ENCODE results near the gene TRIM23.
A peak's percentile ranks its signal among the peaks of the same experiment; 100 is the strongest.
"Not testable (repeated sequence)": the region's sequence is repeated elsewhere in the genome, so short reads cannot be mapped to it uniquely, and the experiment has no call there.

TRIM23 gene

DNA sequence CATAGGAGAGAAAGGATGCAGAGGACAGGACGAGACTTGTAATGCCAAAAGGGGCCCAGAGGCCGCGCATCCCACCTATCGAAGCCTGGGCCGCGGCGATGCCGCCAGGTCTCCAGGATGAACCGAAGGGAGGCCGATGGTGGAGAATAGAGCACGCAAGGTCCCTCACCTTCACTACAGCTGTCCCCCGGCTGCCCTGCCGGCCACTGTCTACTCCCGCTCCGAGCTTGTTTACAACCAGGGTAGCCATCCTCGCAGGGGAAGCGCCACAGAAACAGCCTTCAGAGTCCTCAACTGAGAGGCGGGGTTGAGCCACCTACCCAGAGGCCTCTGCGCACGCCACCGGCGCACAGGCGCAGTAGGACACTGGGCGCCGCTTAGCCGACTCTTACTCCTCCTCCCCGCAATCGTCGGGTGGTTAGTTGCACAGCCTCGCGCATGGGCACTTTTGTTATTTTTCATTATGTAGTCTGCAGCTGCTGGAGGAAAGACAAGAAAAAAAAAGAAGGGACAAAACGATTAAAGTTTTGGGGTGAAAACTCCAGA, at the start of gene TRIM23:
TSS of gene TRIM23 (minus strand) at position 309 of the 546 bp plus-strand sequence. CDS start at position 250, 59 bp downstream.
- H3K27ac Mint-ChIP-seq, result peak within 1 kb of the TSS; percentile 96
- H3K4me1 Mint-ChIP-seq, result peaks cover 47% of the 10 kb centered on the region
- no peaks in the 10 kb centered on the region for H3K9me3 Mint-ChIP-seq
- H3K36me3 Mint-ChIP-seq, result no peaks in the 10 kb centered on the region
- H3K27me3 Mint-ChIP-seq, result no peaks in the 10 kb centered on the region
- peak within 1 kb of the TSS; percentile 96 for H3K4me3 Mint-ChIP-seq

DNA sequence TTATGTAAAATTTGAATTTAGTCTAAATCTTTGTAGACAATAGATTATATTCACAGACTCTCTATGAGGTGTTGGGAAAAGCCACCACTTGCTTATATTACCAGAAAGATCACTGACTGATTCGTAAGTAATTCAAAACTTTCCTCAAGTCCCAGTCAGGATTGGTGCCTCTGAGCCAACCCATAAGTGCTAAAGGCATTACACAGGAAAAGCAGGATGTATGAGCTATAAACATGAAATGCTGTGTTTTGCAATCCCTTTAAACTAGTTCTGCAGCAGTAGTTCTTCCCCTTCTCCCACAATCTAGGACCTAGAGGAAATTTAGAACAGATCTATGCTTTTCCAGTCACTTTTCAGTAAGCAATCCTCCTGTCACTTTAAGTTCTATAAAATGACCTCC, 48.7 kb upstream of the TRIM23 start:
- Mint-ChIP-seq H3K4me1 (peaks cover 31% of the 10 kb centered on the region), H3K4me3 (no peak overlapping the region), H3K36me3 (peaks cover 8% of the 10 kb centered on the region), H3K27me3 (no peaks in the 10 kb centered on the region), H3K9me3 (no peaks in the 10 kb centered on the region), H3K27ac (peak overlapping the region; percentile 37)

DNA sequence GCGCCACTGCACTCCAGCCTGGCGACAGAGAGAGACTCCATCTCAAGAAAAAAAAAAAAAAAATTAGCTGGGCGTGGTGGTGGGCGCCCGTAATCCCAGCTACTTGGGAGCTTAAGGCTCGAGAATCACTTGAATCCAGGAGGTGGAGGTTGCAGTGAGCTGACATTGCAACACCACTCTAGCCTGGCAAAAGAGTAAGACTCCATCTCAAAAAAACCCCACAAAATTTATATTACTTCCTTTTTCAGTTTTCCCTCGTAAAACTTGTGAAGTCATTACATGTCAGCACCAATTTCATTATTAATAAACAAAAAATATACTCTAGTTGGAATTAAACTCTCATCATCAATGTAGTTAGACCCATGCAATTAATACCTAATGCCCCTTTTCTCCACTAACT, 44.6 kb upstream of the TRIM23 start:
- Mint-ChIP-seq H3K36me3 (peaks cover 5% of the 10 kb centered on the region), H3K9me3 (no peaks in the 10 kb centered on the region)

DNA sequence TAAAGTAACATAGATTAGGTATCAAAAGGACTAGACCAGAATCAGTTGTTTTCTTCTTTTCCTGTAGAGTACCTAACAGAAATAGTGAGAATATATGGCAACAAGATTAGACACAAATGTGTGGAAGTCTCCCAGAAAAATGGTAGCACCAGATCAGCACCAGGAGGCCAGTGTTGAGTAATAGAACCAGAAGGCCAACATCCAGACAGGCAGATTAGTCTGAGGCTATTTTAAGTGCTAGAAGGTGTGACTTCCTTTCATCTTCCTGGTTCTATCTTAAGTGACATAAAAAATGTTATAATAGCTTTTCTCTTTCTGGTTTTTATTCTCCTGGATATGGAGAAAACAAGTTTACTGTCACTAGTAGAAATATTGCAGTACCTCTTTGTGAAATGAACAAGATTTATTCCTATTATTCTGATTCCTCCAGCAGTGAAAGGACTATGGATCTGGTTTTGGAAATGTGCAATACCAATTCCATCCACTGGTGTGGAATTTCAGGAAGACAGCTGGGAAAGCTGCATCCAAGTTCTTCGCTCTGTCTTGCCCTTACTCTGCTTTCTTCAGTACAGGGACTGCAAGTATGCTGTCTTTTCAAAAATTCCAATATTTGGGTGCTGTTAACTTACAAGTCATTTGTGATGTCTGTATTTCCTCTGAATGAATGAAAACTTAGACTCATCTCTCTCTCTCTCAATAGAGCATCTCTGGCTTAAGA, 39.8 kb upstream of the TRIM23 start:
- Mint-ChIP-seq H3K27ac (peak overlapping the region; percentile 56), H3K36me3 (peaks cover 9% of the 10 kb centered on the region)

More for the DNA sequence above, 44.6 kb upstream of the TRIM23 start:
- no peak overlapping the region for H3K4me3 Mint-ChIP-seq
- H3K27ac Mint-ChIP-seq, result no peak overlapping the region
- H3K27me3 Mint-ChIP-seq, result no peaks in the 10 kb centered on the region
- H3K4me1 Mint-ChIP-seq, result peaks cover 5% of the 10 kb centered on the region

DNA sequence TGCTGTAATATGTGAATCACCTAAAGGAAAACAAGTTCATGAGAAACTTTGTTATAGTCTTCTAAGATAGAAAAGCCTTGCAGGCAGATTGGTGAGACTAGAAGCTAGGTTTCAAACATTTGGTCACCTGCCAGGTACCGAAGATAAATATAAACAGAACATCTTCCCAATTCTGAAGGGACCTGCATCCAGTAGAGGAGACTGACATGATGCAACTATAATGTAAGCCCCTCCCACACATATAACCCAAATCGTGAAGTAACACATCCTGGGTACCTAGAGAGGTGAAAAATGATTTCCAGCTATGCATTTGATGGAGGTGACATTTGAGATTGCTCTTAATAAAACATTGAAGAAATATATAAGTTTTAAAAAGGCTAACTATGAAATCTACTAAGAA, 30.6 kb upstream of the TRIM23 start:
- peaks cover 12% of the 10 kb centered on the region for H3K36me3 Mint-ChIP-seq
- no peaks in the 10 kb centered on the region for H3K9me3 Mint-ChIP-seq
- H3K27ac Mint-ChIP-seq, result no peak overlapping the region
- H3K4me1 Mint-ChIP-seq, result no peaks in the 10 kb centered on the region
- no peaks in the 10 kb centered on the region for H3K27me3 Mint-ChIP-seq
- H3K4me3 Mint-ChIP-seq, result no peak overlapping the region

More for the DNA sequence above, 39.8 kb upstream of the TRIM23 start:
- no peaks in the 10 kb centered on the region for H3K9me3 Mint-ChIP-seq
- peaks cover 5% of the 10 kb centered on the region for H3K4me1 Mint-ChIP-seq
- no peak overlapping the region for H3K4me3 Mint-ChIP-seq
- no peaks in the 10 kb centered on the region for H3K27me3 Mint-ChIP-seq

DNA sequence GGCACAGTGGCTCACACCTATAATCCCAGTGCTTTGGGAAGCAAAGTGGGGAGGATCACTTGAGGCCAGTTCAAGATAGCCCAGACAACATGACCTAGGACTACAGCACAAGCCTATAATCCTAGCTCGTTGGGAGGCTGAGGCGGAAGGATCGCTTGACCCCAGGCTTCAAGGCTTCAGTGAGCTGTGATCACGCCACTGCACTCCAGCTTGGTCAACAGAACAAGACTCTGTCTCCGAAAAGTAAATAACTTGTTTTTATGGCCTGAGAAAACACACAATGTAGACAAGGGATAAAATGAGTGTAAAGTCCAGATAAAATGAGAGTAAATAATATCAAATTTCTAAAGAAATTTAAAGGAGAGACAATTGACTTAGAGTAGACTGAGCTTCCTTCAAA, 27.0 kb upstream of the TRIM23 start:
- Mint-ChIP-seq H3K27ac (no peak overlapping the region), H3K4me1 (no peaks in the 10 kb centered on the region), H3K4me3 (no peak overlapping the region), H3K9me3 (no peaks in the 10 kb centered on the region), H3K27me3 (no peaks in the 10 kb centered on the region), H3K36me3 (peaks cover 9% of the 10 kb centered on the region)

DNA sequence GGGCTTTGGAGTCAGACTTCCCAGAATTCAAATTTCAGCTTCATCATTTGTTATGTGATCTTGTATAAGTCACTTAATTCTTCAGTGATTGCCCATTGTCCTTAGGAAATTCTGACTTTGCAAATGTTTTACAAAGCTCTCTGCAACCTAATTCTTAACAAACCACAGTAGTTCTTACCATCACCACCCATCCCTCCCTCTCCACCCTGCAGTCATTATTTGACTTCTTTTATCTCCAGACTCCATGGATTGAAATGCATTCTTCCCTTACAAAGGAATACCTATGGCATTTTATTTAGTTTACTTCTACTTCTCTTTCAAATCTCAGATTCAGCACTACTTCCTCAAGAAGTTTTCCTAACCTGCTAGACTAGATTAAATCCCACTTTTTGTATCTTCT, 23.8 kb upstream of the TRIM23 start:
- no peaks in the 10 kb centered on the region for H3K9me3 Mint-ChIP-seq
- peaks cover 5% of the 10 kb centered on the region for H3K36me3 Mint-ChIP-seq
- H3K4me3 Mint-ChIP-seq, result no peak overlapping the region
- H3K4me1 Mint-ChIP-seq, result no peaks in the 10 kb centered on the region
- no peaks in the 10 kb centered on the region for H3K27me3 Mint-ChIP-seq
- H3K27ac Mint-ChIP-seq, result peak overlapping the region; percentile 25

DNA sequence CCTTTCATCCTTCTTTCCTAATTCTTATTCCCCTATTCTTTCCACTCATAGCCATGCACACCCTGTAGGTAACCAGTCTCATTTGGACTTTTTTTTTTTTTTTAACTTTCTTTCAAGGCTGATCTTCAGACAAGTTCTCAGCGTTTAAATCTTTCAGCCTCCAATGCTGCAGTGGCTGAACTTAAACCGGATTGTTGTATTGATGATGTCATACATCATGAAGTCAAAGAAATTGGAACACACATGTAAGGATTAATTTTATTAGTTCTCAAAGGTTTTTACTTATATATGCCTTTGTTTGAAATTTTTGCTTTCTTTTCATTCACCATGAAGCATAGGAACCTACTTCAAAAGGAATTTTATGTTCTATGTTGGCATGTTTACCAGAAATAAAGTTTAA, 22.8 kb upstream of the TRIM23 start:
- Mint-ChIP-seq H3K27me3 (no peaks in the 10 kb centered on the region), H3K4me1 (no peaks in the 10 kb centered on the region), H3K4me3 (no peak overlapping the region), H3K27ac (no peak overlapping the region), H3K9me3 (no peaks in the 10 kb centered on the region), H3K36me3 (peaks cover 3% of the 10 kb centered on the region)

DNA sequence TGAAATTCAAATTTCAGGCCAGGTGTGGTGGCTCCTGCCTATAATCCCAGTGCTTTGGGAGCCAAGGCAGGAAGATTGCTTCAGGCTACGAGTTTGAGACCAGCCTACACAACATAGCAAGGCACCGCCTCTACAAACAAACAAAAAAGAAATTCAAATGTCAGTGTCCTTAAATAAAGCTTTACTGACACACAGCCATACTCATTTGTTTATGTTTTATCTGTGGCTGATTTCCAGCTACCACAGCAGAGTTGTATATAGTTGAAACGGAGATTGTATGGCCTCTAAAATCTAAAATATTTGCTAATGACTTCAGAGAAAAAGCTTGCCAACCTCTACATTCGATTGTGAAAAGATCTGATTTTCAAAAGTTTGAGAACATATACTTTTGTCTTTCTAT, 16.1 kb upstream of the TRIM23 start:
- no peak overlapping the region for H3K27ac Mint-ChIP-seq
- no peaks in the 10 kb centered on the region for H3K9me3 Mint-ChIP-seq
- H3K27me3 Mint-ChIP-seq, result no peaks in the 10 kb centered on the region
- no peak overlapping the region for H3K4me3 Mint-ChIP-seq
- peaks cover 13% of the 10 kb centered on the region for H3K36me3 Mint-ChIP-seq
- no peaks in the 10 kb centered on the region for H3K4me1 Mint-ChIP-seq

DNA sequence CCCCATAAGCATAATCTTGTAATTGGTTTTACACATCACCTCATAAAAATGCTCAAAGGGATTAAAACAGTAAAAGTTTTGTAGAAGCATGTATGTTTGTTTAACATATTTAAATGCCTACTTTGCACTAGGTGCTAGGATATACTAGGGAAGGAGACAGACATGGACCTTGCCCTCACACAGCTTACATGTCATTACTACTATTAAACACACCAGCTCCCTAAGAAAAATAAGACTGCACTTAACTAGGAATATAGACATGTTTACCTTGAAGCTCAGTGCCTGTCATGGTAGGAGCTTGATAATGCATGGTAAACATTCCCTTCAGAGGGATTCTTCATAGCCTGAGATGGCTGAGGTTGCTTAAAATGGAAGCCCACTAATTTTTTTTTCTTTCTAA, 6.8 kb upstream of the TRIM23 start:
- Mint-ChIP-seq H3K9me3 (no peaks in the 10 kb centered on the region), H3K27me3 (no peaks in the 10 kb centered on the region), H3K4me3 (no peak overlapping the region), H3K27ac (no peak overlapping the region), H3K4me1 (peaks cover 31% of the 10 kb centered on the region), H3K36me3 (peaks cover 1% of the 10 kb centered on the region)

DNA sequence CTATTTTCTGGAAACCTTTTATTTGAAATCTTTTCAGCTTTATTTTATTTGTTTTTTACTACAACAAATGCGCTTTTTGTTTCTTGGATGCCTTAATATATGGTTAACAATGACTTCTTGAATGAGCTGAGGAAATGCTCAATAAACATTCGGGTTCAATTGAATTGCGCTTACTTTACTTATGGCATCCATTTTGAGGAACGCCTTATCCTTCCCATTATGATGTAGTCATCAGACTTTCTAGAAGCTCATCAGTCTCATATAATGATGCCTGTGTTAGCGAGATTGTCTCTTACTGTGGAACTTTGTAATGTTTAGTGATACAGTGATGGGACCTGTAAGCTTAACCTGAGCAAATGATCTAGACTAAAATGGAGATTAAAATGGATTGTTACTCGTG, 1.6 kb upstream of the TRIM23 start:
- no peaks in the 10 kb centered on the region for H3K36me3 Mint-ChIP-seq
- no peaks in the 10 kb centered on the region for H3K9me3 Mint-ChIP-seq
- H3K4me3 Mint-ChIP-seq, result peak overlapping the region; percentile 96
- H3K27ac Mint-ChIP-seq, result peak overlapping the region; percentile 42
- no peaks in the 10 kb centered on the region for H3K27me3 Mint-ChIP-seq
- H3K4me1 Mint-ChIP-seq, result peaks cover 41% of the 10 kb centered on the region

DNA sequence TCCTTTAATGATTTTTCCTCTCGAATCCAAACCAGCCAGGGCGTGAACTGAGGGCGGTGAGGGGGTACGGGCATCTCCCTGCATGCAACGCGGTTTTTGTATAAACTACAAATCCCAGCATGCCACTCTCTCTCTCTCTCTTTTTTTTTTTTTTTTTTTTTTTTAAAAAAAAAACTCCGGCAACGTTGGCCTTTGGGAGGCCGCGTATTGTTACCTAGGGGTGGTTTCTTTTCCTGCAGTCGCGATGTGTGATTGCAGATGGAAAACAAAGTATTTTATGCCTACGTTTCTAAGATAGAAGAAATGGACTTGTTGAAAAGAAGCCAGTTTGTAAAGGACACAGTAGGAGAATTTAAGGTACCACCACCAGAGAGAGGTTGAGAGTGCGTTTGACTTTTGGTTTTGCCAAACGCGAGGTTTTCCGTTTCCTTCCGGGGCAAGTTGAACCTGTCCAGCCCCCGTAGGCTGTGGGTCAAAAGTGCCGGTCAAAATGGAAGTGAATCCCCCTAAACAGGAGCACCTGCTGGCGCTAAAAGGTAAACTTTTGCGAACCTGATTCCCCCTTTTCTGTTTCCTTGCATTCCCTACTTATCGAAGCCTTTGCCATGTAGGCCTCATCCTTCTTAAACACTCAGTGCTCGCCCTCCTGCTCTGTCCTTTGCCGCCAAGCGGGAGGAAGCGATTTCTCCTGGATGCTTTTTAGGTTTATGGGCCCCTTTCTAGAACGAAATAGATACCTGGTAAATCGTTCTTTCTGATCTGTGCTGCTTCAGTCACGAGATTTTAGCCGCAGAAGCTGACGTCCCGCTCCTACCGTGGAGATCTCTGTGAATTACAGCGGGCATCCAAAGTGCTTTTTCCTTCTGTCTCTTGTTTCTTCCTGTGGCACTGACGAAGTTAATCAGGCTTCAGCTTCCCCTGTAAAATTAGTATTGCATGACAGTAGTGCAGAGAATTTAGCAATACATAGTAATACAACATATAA, 730 bp upstream of the TRIM23 start, which contains the start of the genes SHLD3 and TRAPPC13:
TSS of gene SHLD3 (plus strand) at position 457 of the 985 bp plus-strand sequence. CDS start 4,561 bp downstream, outside the sequence.
TSS of gene TRAPPC13 (plus strand) at position 457 of the 985 bp plus-strand sequence. CDS start at position 491, 34 bp downstream.
- Mint-ChIP-seq H3K27ac (peak within 1 kb of the TSS; percentile 96), H3K4me3 (peak within 1 kb of the TSS; percentile 96), H3K27me3 (no peaks in the 10 kb centered on the region), H3K9me3 (no peaks in the 10 kb centered on the region), H3K36me3 (no peaks in the 10 kb centered on the region), H3K4me1 (peaks cover 46% of the 10 kb centered on the region)

DNA sequence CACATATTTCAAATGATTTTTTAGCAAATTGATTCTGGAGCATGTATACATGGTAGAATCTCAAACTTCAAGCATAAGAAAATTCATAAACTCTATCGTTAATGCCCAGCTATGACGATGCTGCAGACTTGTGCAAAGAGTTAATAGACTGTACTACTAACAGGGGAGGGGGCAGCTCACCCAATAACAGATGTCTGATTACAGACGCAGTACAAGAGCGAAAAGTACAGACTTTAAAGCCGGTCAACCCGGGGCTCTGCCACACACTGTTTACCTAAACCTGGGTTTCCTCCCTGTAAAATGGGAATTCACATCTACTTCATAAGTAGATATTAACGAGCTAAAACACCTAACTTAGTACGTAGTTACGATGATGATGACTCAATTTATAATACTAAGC, 651 bp downstream of the TRIM23 start:
- Mint-ChIP-seq H3K9me3 (no peaks in the 10 kb centered on the region), H3K36me3 (no peaks in the 10 kb centered on the region), H3K4me1 (peaks cover 53% of the 10 kb centered on the region), H3K4me3 (peak overlapping the region; percentile 96), H3K27me3 (no peaks in the 10 kb centered on the region), H3K27ac (peak overlapping the region; percentile 96)

DNA sequence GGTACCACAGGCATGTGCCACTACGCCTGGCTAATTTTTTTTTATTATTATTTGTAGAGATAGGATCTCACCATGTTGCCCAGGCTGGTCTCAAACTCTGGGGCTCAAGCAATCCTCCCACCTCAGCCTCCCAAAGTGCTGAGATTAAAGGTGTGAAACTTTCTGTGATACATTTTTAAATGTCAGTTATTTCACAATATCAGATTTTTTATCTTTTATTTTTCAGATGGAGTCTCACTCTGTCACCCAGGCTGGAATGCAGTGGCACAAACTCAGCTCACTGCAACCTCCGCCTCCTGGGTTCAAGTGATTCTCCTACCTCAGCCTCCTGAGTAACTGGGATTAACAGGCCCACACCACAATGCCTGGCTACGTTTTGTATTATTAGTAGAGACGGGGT, 2.2 kb downstream of the TRIM23 start:
- H3K4me1 Mint-ChIP-seq, result peaks cover 56% of the 10 kb centered on the region
- H3K4me3 Mint-ChIP-seq, result peak overlapping the region; percentile 96
- H3K36me3 Mint-ChIP-seq, H3K9me3 Mint-ChIP-seq, H3K27ac Mint-ChIP-seq, H3K27me3 Mint-ChIP-seq: not testable (repeated sequence)

DNA sequence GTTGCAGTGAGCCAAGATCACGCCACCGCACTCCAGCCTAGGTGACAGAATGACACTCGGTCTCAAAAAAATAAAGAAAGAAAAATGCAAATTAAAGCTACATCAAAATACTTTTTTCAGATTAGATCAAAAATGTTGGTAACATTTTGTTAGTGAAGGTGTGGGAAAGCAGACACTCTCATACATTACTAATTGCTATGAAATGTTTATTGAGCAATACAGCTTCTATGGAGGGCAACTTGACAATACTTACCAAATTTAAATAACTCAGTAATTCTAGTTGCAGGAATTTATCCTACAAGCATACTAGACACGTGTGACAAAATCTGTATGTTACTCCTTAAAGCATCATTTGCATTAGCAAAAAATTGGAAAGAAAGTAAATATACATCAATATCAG, 4.1 kb downstream of the TRIM23 start:
- H3K27me3 Mint-ChIP-seq, result no peaks in the 10 kb centered on the region
- H3K27ac Mint-ChIP-seq, result no peak overlapping the region
- peaks cover 2% of the 10 kb centered on the region for H3K36me3 Mint-ChIP-seq
- H3K9me3 Mint-ChIP-seq, result no peaks in the 10 kb centered on the region
- no peak overlapping the region for H3K4me3 Mint-ChIP-seq
- H3K4me1 Mint-ChIP-seq, result peaks cover 59% of the 10 kb centered on the region
